Spleen (tissue), 11 donors: ENCODE data around the gene OR2T35. TPM values are rescaled to one million over a fixed set of nuclear protein-coding genes. Genes with fewer than 3 reads are reported as not detected.

Source experiments
- DNase-seq: peaks from one replicate; pipeline ENCODE4 v3.0.0-alpha.2; 2020
- H3K27ac ChIP-seq, 8 donors: fragments of 200-600 bp; sonication (generic) in 7 of 8; 1 replicate in 4 of 8; 2 replicates in 4 of 8; pipeline versions ENCODE4 v1.5.0 to v1.8.0; 2016 to 2021; ENCODE audit warnings: inconsistent platforms in 4 of 8, mild to moderate bottlenecking in 4 of 8, moderate library complexity in 1 of 8
- H3K27me3 ChIP-seq, 7 donors: fragments of 200-600 bp; sonication (generic) in 6 of 7; replicated peaks in 1 of 7; 1 replicate in 4 of 7; 2 replicates in 3 of 7; pipeline versions ENCODE4 v1.5.0 to v1.8.0; 2016 to 2021; ENCODE audit warnings: inconsistent platforms in 3 of 7, mild to moderate bottlenecking in 1 of 7
- H3K36me3 ChIP-seq, 6 donors: fragments of 200-600 bp; sonication (generic) in 5 of 6; 1 replicate in 4 of 6; 2 replicates in 2 of 6; pipeline versions ENCODE4 v1.5.0 to v1.8.0; 2016 to 2021; ENCODE audit warnings: inconsistent platforms in 2 of 6
- H3K4me1 ChIP-seq, 6 donors: fragments of 200-600 bp; sonication (generic) in 5 of 6; 1 replicate in 3 of 6; 2 replicates in 3 of 6; pipeline versions ENCODE4 v1.5.0 to v1.8.0; 2016 to 2021; ENCODE audit warnings: inconsistent platforms in 3 of 6
- H3K4me3 ChIP-seq, 8 donors: fragments of 200-600 bp; sonication (generic) in 7 of 8; 1 replicate in 4 of 8; 2 replicates in 4 of 8; pipeline versions ENCODE4 v1.5.0 to v1.8.0; 2016 to 2021; ENCODE audit warnings: inconsistent platforms in 4 of 8, mild to moderate bottlenecking in 4 of 8, moderate library complexity in 2 of 8
- H3K9me3 ChIP-seq, 8 donors: fragments of 200-600 bp; sonication (generic) in 7 of 8; 1 replicate in 4 of 8; 2 replicates in 4 of 8; pipeline versions ENCODE4 v1.5.0 to v1.8.0; 2016 to 2021; ENCODE audit warnings: inconsistent platforms in 4 of 8
- CTCF ChIP-seq, 11 experiments: fragments of 200-600 bp in 7 of 11; fragments of 450-650 bp in 4 of 11; sonication (generic) in 4 of 11; IDR thresholded peaks in 8 of 11; conservative IDR thresholded peaks in 3 of 11; 1 replicate in 7 of 11; 2 replicates in 4 of 11; pipeline versions ENCODE4 v1.4.0 to v1.8.0; 2016 to 2021; ENCODE audit warnings: antibody characterized with exemption in 11 of 11, inconsistent platforms in 4 of 11, mild to moderate bottlenecking in 1 of 11
- POLR2A ChIP-seq, 3 donors: fragments of 450-650 bp; IDR thresholded peaks; one replicate each; pipeline ENCODE4 v1.5.1; 2017; ENCODE audit warnings: antibody characterized with exemption in 3 of 3, mild to moderate bottlenecking in 1 of 3
- POLR2AphosphoS5 ChIP-seq, 3 donors: sonication (generic); formaldehyde crosslinking; IDR thresholded peaks; one replicate each; pipeline ENCODE4 v1.5.1; 2017; ENCODE audit warnings: antibody characterized with exemption in 3 of 3
- WGBS, 5 donors: extraction: QIAGEN DNeasy Blood & Tissue Kit in 3 of 5; methylation state at CpG; one replicate each; pipeline versions ENCODE4 v1.1.5 to v1.1.7; 2013 to 2018; 5-methylcytosine and 5-hydroxymethylcytosine counted together
- intact Hi-C: fragments of 100-400 bp; cut with DNase I; formaldehyde crosslinking; loops from one replicate; pipeline ENCODE4 v1.15.0; 2023; ENCODE audit warnings: low total_unique reads
- polyA plus RNA-seq, 3 donors: library from polyadenylated mRNA; stranded (reverse); fragments of 200-250 nt; gene quantifications; one replicate each; pipeline ENCODE4 v1.2.1, GENCODE V29; 2013
- total RNA-seq, 7 donors: library from RNA; depleted of rRNA in 3 of 7; stranded (reverse); fragments of >200 nt in 3 of 7; fragmentation: NEBNext Ultra II Directional in 4 of 7; extraction: Animal tissue kit (Norgen Biotek cat#: 25700) in 4 of 7; gene quantifications; one replicate each; pipeline versions ENCODE4 v1.1.0 to v1.2.1, GENCODE V29; 2016 to 2021
- donor health status: healthy with polysubstance abuse.
- donor health status: DM: no; HTN: no; CAD: no; lungs with moderate emphysema.
- donor health status: DM: no; HTN: no; CAD: no.
- donor health status: Bipolar disorder and iron deficiency.
- donor health status: healthy.
- donor health status: DM: no; HTN: no; CAD: no.
- donor health status: DM: yes; HTN: yes; CAD: no.

Gene OR2T35
- total and polyA plus RNA-seq, 10 donors, result 0.19 to 0.68 (median 0.34) TPM; not detected in 5

- DNase-seq, result no peak
- Histone ChIP-seq H3K4me3 (no peak overlapping the region), H3K36me3 (no peaks in the 10 kb centered on the region), H3K9me3 (no peaks in the 10 kb centered on the region), H3K27me3 (no peaks in the 10 kb centered on the region), H3K27ac (no peak overlapping the region), H3K4me1 (no peaks in the 10 kb centered on the region)
- intact Hi-C loops, result no loop called here
- 70 to 83% (median 79%) methylated on average over 9 of the region's 9 CpGs for WGBS, 5 donors
- no peak for TF ChIP-seq POLR2AphosphoS5 (IDR thresholded peaks at IDR 0.05)
- TF ChIP-seq POLR2A (IDR thresholded peaks at IDR 0.05), result no peak
- TF ChIP-seq CTCF (IDR thresholded peaks at IDR 0.05 in 8 of 11, conservative IDR thresholded peaks at IDR 0.05 in 3 of 11), result no peak
Measured at GRCh38 chr1:248627971-248628844, 16.9 kb downstream of the OR2T35 start.

GRCh38 chr1:248625971-248626370, 19.1 kb downstream of the OR2T35 start:
- Histone ChIP-seq H3K27me3 (no peaks in the 10 kb centered on the region), H3K9me3 (no peaks in the 10 kb centered on the region), H3K4me3 (no peak overlapping the region), H3K4me1 (peaks cover 0 to 7% (median 0%) of the 10 kb centered on the region in 6 donors), H3K36me3 (no peaks in the 10 kb centered on the region), H3K27ac (no peak overlapping the region)
- TF ChIP-seq CTCF (IDR thresholded peaks at IDR 0.05 in 8 of 11, conservative IDR thresholded peaks at IDR 0.05 in 3 of 11) (no peak), POLR2A (IDR thresholded peaks at IDR 0.05) (no peak), POLR2AphosphoS5 (IDR thresholded peaks at IDR 0.05) (no peak)
- no peak for DNase-seq
- WGBS, 5 donors, result 76 to 86% (median 84%) methylated on average over 5 of the region's 5 CpGs
- intact Hi-C loops, result no loop called here

GRCh38 chr1:248625166-248625565, 19.9 kb downstream of the OR2T35 start:
- TF ChIP-seq CTCF (IDR thresholded peaks at IDR 0.05 in 8 of 11, conservative IDR thresholded peaks at IDR 0.05 in 3 of 11), result no peak
- no peak for TF ChIP-seq POLR2A (IDR thresholded peaks at IDR 0.05)
- TF ChIP-seq POLR2AphosphoS5 (IDR thresholded peaks at IDR 0.05), result no peak
- Histone ChIP-seq H3K4me3 (no peak overlapping the region), H3K9me3 (no peaks in the 10 kb centered on the region), H3K4me1 (peaks cover 0 to 7% (median 0%) of the 10 kb centered on the region in 6 donors), H3K27ac (no peak overlapping the region), H3K36me3 (no peaks in the 10 kb centered on the region), H3K27me3 (no peaks in the 10 kb centered on the region)
- DNase-seq, result no peak
- WGBS, 5 donors, result 64 to 82% (median 77%) methylated on average over 3 to 4 of the region's 4 CpGs
- intact Hi-C loops, result no loop called here

- DNase-seq, result no peak
- TF ChIP-seq POLR2A (IDR thresholded peaks at IDR 0.05), result no peak
- TF ChIP-seq POLR2AphosphoS5 (IDR thresholded peaks at IDR 0.05), result no peak
- peak; percentile 8 to 73 (median 58) for TF ChIP-seq CTCF (IDR thresholded peaks at IDR 0.05 in 8 of 11, conservative IDR thresholded peaks at IDR 0.05 in 3 of 11)
Measured at GRCh38 chr1:248622570-248623001, 22.5 kb downstream of the OR2T35 start.

More at GRCh38 chr1:248622570-248623001, 22.5 kb downstream of the OR2T35 start:
- no peaks in the 10 kb centered on the region for H3K27me3 ChIP-seq
- no peaks in the 10 kb centered on the region for H3K9me3 ChIP-seq
- peaks cover 0 to 7% (median 0%) of the 10 kb centered on the region in 6 donors for H3K4me1 ChIP-seq
- no peaks in the 10 kb centered on the region for H3K36me3 ChIP-seq
- H3K27ac ChIP-seq, result peak overlapping the region in 3 of 8 donors; percentile 3 to 49 (median 30)
- H3K4me3 ChIP-seq, result no peak overlapping the region
- WGBS, 5 donors, result 49 to 72% (median 57%) methylated on average over 4 of the region's 4 CpGs
- intact Hi-C loops, result no loop called here
